ENCODE data around the gene ADGRD1. TPM values are rescaled to one million over a fixed set of nuclear protein-coding genes. Genes with fewer than 3 reads are reported as not detected.
"Not testable (repeated sequence)": the region's sequence is repeated elsewhere in the genome, so short reads cannot be mapped to it uniquely, and the experiment has no call there.

The ADGRD1 gene
- total RNA-seq (2014; rRNA removed; shearing (Covaris generic)) = 206 and 239 TPM in 2 replicates
- 79.5 and 93.7 TPM in 2 replicates for polyA plus RNA-seq (2014; cell fraction: nucleus; rRNA removed)

DNA sequence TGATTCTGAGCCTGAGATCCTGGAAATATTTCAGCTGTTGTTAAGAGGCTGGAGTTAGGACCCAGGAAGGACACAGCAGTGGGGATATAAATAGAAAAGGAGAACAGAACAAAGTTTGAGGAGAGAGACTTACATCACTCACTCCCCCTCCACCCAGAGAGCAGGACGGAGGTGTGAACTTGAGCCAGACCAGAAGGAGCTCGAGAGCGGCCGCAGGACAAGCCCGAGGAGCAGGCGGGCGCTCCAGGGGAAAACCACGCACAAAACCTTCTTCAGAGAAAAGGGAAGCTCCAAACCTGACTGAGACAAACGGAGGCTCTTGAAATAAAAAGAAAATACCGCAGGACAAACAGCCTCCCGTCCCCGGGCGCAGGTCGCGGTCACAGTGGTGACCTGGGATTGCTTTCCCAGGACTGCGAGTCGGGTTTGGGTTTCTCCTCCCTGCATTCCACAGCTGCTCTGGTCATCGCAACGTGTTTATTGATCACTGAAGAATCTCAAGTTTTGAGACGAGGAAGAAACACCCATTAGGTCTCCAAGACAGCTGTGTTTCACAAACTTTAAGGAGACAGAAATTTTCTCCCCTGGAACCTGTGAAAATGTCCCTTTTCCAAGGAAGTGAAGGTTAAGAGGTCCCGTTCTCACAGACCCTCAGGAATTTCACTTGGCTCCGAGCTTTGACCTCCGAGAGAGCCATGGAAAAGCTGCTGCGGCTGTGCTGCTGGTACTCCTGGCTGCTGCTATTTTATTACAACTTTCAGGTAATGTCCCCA, at the start of gene ADGRD1:
ADGRD1 (plus strand) TSS at position 137 of the 773 bp plus-strand sequence; CDS start at position 696, 559 bp downstream.
- DNase-seq (ENCODE audit: extremely low read depth, low read depth) = peak; percentile 79

DNA sequence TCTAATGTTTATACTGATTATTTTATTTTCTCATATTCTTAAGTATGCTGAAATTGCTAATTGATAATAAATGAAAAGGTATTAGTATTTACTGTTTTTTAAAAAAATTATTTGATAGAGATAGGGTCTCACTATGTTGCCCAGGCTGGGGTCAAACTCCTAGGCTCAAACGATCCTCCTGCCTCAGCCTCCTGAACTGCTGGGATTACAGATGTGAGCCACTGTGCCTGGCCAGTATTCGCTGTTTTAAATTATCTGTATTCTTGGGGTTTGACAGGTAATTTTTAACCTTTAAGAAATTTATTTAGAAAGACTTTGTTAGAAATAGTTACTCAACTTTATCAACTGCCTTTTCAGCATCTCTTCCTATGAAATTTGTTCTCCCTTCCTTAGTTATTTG, 49.6 kb upstream of the ADGRD1 start:
- no peak for DNase-seq (ENCODE audit: extremely low read depth, low read depth)

DNA sequence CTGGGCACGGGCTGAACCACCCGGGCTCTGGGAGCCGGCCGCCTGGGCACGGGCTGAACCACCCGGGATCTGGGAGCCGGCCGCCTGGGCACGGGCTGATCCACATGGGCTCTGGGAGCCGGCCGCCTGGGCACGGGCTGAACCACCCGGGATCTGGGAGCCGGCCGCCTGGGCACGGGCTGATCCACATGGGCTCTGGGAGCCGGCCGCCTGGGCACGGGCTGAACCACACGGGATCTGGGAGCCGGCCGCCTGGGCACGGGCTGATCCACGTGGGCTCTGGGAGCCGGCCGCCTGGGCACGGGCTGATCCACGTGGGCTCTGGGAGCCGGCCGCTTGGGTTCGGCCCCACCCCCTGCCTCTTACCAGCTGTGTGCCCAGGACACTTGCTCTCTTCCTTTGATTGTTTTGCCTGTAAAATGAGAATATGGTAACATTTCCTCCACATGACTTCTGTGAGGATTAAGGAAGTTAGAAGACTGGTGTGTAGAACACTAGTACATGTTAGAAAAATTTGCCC, 48.7 kb upstream of the ADGRD1 start:
- not testable (repeated sequence) for DNase-seq (ENCODE audit: extremely low read depth, low read depth)

DNA sequence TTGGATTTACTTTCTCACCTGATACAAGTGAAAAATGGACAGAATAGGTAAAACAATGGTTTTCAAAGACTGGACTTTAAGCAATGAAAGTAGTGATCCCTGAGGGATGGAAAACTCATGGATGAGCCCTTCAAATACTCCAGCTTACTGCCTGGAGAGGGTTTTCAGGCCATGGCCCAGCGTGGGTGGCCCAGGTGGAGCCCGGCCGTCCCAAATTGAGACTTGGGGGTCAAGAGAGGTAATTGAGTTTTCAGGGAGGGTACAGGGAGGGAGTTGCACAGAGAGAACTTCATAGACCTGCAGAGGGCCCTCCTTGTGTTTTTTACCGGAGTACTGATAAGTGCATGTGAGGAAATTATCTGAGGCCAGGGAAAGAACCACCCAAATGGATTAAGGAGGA, 44.6 kb upstream of the ADGRD1 start:
- DNase-seq (ENCODE audit: extremely low read depth, low read depth) = no peak

DNA sequence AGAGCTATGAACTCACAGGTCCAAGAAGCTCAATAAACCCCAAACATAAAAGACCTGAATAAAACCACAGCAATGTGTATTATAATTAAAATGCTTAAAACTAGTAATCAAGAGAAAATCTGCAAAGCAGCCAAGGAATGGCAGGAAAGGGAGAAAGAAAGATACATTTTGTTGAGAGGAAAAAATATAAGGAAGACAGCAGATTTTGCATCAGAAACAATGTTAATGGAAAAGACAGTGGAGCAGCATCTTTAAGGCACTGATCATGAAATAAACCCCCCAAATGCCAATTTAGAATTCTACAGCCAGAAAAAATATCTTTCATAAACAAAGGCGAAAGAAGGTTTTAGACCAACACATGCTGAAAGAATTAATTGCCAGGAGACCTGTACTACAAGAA, 42.5 kb upstream of the ADGRD1 start:
- DNase-seq (ENCODE audit: extremely low read depth, low read depth) = no peak

DNA sequence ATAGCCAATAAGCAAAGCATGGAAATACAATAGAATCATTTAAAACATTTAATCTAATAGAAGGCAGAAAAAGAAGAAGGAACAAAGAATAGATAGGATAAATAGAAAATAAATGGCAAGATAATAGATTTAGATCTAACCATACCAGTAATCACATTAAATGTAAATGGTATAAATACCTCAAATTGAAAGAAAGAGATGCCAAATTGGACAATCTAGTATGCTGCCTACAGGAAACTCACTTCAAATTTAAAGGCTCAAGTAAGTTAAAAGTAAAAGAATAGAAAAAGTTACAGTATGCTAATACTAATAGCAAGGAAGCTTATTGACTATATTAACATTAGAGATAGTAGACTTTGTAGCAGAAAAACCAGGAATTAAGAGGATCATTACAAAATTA, 41.8 kb upstream of the ADGRD1 start:
- DNase-seq (ENCODE audit: extremely low read depth, low read depth) = no peak

DNA sequence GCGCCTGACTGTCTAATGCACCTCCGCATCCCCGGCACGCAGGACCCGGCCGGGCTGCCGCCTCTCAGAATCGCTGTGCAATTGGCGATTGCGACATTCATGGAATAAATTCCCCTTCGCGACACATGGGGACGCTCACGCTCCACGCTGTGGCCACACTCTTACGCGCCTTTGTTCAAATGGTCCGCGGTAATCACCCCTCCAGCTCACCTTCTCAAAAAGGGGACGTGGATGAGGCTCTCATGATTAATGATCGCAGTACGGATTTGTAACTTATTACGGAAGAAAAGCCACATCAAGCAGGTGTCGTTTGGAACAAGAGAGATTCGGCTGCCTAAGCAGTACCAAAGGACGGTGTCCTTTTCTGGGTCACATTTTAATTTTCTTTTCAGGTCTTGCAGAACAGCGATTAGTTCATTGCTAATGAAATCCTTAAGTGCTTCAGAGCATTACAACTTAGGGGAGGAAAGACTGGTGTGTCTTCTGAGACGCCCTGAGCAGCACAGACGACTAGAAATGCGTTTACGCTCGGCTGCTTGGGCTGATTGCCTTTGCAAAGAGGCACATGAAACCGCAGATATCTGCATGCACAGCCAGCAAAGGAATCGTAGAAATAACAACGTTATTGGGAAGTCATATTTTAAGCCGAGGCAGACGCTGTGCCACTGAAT, 37.3 kb upstream of the ADGRD1 start:
- DNase-seq (ENCODE audit: extremely low read depth, low read depth) = peak; percentile 81

DNA sequence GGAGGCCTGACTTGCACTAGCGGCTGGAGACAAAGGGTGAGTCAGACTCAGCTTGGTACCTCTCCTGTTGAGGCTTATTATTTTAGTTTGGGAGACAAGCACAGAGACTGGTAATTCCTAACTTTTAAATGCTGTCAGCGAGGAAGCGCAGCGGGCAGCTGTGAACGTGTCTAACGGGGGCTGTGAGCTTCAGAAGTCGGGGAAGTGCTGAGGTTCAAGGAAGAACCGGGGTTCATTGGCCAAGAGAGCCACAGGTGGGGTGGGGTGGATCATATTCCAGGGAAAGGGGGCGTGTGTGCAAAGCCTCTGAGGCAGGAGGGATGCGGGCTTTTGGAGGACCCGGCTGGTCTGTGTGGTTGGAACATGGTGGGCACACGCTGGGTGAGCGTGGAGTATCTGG, 36.1 kb upstream of the ADGRD1 start:
- DNase-seq (ENCODE audit: extremely low read depth, low read depth) = no peak

DNA sequence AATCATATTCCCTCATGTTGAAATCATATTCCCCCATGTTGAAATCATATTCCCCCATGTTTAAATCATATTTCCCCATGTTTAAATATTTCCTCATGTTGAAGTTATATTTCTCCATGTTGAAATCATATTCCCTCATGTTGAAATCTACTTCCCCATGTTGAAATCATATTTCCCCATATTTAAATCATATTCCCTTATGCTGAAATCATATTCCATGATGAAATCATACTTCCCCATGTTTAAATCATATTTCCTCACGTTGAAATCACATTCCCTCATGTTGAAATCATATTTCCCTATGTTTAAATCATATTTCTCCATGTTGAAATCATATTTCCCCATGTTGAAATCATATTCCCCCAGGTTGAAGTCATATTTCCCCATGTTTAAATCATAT, 34.6 kb upstream of the ADGRD1 start:
- no peak for DNase-seq (ENCODE audit: extremely low read depth, low read depth)

DNA sequence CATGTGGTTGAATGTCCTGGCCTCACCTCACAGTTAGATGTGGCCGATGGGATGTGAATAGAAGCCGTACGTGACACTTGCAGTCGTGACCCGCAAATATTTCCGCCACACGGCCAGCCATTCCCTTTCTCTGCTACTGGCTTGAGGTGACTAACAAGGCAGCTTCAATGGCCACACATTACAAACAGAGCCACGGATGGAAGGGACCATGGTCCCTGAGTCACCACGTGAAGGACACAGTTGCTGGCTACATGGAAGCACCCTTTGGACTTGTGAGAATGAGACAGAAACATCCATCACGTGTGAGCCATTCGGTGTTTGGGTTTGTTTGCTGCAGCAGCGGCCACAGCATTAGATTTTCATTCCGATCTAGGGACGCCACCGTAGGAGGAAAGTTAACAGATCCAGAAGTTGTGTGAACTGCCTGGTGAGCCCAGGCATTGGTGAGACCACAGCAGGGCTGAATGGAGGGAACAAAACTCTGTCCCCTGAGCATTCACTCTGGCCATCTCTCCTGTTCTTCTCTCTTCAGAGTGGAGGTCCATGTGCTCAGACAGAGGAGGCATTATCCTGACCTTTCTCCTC, 33.5 kb upstream of the ADGRD1 start:
- DNase-seq (ENCODE audit: extremely low read depth, low read depth) = no peak

DNA sequence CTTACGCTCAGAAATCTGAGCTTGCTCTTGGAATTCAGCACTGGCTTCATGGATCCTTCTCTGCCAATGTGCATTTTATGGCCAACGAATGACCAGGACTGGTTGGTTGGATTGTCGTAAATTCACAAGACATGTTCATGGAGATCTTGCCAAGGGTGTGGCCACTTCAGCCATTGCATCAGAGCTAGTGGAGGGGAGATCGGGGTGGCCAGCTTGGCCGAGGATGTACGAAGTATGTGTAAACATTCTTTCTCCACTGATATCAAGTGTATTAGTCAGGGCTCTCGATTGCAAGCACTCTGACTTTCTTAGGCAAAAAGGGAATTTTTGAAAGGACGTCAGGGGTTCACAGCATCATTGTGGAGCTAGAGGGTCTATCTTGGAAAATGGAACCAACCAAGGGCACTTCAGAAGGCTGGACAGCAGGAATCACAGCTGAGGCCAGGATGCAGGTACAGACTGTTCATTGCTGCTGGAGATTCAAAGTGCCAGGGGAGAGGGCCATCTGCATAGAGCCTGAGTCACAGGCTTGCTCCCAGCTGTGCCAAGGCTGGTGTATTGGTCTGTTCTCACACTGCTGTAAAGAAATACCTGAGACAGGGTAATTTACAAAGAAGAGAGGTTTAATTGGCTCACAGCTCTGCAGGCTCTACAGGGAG, 32.9 kb upstream of the ADGRD1 start:
- peak; percentile 98 for DNase-seq (ENCODE audit: extremely low read depth, low read depth)

DNA sequence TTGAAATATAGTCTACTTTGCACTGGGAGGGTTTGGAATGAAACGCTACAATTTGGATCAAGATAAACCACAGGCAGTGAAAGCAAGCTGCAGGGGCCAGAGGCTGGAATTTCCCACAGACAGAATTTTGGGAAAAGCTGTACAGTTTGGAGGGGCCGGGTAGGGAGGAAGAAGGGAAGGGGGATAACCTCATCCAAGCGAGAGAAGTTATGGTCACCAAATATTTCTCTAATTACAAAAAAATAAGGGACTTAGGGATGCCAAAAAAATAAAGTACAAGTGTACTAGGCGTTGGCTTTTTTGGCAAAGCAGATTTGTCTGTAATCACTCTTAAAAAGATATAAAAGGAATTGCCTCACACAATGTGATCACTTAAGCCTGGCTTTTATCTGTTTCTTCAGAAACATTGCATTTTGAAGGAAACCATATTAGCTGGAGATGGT, 31.2 kb upstream of the ADGRD1 start:
- DNase-seq (ENCODE audit: extremely low read depth, low read depth) = no peak

DNA sequence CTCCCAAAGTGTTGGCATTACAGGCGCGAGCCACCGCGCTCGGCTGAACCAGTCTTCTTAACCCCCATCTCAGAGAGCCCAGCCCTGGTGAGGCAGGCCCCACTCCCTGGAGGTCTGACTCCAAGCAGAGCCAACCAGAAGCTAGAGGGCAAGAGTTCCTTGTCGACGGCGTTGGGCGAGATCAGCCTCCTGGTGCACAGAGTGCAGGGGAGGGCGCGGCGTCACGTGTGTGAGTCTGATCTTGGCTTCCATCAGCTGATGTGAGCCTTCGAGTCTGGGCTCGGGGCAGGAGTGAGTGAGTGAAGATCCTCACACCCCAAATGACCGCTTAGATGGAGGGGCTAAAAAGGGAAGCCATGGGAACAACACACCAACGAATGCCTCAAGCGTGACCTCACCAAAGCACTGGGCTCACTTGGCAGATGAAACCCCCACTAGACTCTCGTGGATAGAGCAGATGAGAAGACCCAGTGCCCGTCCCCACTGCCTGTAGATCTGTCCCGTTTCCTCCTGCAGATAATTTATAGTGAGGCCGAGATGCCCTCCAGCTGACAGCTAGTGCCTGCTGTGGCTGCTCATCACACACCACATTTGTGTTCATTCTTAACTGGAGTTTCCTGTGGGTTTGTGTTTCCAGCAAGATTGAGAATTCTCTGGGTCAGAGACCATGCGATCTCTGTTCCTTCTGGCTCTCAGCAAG, 28.6 kb upstream of the ADGRD1 start:
- no peak for DNase-seq (ENCODE audit: extremely low read depth, low read depth)

DNA sequence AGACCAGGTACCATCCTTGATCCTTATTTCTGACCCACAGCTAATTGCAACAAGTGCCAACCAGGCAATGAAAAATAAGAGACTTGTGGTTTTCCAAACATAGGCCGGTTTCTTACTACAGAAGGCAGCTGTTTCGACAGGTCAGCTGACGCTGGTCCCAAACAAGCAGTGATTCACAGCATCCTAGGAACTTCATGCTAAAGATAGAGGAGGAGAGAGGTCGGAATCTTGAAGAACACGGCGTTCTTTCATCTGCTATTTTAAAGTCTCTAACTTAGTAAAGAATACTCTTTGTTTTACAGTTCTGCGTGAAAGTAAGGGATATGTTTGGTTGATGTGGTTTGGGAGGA, 28.1 kb upstream of the ADGRD1 start:
- DNase-seq (ENCODE audit: extremely low read depth, low read depth) = no peak

DNA sequence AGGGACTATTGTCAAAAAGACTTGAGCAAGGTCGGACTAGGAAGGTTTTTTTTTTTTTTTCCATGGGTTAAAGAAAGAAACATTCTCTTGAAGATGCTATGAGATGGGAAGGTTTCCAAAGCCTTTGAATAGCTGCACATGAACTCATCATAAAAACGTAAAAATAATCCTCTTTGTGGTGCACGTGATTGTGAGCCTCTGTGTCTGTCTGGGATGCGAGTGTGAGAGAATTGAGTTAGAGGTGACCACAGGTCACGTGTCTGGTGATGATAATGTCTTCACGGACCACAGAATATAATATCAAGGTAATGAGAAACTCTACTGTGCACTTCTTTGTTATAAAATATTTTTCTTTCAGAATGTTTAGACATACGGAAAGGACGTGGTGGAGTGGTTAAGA, 24.3 kb upstream of the ADGRD1 start:
- no peak for DNase-seq (ENCODE audit: extremely low read depth, low read depth)

DNA sequence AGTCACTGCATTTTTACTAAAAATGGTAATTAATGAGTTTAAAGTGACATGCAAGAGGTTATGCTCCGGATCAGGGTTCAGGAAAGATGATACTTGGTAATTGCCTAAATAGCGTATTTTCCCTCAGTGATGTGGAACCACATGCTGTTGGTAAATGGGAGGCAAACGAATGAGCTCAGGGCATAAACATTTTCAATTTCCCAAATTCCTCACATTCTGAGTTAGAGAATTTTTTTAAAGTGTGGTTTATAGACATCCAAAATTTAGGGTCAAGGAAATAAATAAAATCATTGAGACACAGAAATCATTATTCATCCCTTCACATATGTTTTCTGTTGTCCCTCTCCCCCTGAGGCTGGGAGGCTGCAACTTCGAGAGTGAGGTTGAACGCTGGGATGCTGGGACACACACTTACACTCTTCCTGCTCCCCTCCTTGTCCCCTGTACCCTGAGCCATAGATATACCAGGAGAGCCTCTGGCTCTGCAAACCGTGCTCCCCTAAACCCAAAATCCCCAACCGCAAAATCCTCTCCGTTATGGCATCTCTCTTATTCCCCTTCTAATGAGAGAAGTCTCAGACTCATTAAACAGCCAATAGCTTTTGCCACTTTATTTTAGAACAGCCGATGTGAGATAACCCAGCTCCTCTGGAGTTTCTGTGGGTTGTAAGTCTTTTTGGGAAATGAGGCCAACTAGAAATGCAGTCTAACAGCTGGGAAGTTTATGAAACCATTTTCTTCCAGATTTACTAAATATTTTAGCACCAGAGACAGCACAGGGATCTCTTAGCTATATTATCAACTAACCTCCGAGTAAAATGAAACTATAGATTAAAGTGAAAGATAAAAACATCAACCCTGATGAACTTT, 21.4 kb upstream of the ADGRD1 start:
- no peak for DNase-seq (ENCODE audit: extremely low read depth, low read depth)

DNA sequence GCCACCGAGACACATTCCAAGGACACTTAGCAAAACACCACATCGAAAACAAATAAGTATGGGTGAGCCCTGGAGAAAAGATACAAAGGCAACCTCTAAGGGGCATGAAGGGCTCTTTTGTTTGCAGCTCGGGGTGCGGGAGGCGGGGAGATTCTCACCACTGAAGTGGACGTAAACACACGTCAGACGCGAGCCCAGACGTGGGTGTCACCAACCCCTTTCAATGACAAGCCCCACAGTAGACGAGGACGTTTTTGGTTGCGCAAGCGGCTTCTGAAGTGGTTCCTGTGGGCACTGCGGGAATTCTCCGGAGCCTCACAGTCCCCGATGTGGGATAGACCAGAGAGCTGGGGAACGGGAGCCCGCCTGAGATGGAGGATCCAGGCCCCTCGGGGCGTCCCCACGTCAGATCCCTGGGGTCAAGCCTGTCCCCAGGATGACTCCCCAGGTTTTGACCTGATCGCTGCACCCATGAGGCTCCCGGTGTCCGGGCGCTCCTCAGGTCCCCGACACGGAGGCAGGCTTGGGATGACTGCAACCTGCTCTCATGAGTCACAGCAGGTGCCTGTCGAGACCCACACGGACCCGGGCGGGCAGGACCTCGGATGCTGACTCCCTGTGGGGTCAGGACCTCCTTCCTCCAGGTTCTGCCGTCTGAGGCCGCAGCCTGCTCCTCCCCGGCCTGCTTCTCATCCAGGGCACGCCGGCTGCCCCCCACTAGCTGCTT, 20.3 kb upstream of the ADGRD1 start:
- DNase-seq (ENCODE audit: extremely low read depth, low read depth) = peak; percentile 98

DNA sequence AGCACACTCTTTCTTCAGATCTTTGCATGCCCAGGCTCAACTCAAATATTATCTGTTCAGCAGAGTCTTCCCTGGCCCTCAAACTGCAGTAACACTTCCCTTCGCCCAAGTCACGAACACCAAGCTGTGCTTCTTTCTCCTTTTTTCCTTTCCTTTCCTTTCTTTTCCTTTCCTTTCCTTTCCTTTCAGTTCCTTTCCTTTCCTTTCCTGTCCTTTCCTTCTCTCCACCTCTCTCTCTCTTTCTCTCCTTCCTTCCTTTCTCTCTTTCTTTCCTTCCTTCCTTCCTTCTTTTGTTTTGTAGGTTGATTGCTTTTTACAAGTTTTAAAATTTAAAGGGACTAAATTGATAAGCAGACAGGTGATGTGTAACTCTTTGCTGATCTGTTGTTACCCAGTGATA, 19.0 kb upstream of the ADGRD1 start:
- no peak for DNase-seq (ENCODE audit: extremely low read depth, low read depth)

DNA sequence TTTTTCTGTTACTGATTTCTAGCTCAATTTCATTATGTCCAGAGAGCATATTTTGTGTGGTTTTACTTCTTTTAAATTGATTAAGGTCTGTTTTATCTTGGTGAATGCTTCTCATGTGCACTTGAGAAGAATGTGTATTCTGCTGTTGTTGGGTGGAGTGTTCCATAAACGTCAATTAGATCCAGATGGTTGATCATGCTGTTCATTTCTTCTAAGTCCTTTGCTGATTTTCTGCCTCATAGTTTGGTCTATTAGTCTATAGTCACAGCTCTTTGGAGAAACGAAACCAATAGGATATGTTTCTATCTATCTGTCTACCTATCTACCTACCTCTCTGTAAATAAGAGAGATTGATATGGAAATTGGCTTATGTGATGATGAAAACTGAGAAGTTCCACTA, 17.1 kb upstream of the ADGRD1 start:
- DNase-seq (ENCODE audit: extremely low read depth, low read depth) = no peak

Measured in NCI-H460 (cell line).